CD4-positive, alpha-beta T cell treated with Interleukin-21 for 1 hour (primary cell): Measurements from ENCODE around the gene KRTAP12-3.
A peak's percentile ranks its signal among the peaks of the same experiment; 100 is the strongest.
"Not testable (repeated sequence)": the region's sequence is repeated elsewhere in the genome, so short reads cannot be mapped to it uniquely, and the experiment has no call there.

Experiments
- DNase-seq: peaks from one replicate; pipeline ENCODE4 v3.0.0-alpha.2; 2020

KRTAP12-3 gene, protein sequence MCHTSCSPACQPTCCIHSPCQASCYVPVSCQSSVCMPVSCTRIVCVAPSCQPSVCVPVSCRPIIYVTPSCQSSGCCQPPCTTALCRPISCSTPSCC

DNA sequence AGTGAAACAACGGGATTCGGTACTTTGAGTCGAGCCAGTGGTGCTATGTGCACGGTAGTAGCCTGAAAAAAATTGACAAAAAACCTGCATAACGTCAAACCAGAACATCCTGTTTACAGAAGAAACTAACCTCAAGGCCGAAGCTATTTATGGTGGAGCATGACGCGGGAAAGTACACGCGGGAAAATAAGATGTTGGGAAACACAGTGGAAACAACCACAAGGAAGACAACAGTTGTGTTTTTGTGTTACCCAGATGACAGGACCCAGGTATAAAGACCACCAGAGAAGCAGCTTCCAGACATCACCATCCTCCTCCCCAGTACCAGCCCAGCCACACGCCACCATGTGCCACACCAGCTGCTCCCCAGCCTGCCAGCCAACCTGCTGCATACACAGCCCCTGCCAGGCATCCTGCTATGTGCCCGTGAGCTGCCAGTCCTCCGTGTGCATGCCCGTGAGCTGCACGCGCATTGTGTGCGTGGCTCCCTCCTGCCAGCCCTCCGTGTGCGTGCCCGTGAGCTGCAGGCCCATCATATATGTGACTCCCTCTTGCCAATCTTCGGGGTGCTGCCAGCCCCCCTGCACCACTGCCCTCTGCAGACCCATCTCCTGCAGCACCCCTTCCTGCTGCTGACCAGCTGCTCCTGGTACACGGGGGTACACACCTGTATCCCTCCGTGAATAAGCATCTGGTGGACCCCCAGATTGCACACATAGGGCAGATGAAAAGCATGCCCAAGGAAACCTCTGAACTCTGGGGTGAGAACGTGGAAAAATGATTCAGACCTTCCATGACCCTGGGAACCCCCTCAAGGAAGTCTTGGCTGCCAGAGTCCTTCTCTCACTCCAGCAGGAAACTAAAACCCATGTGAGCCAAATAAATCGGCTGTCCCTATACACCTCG lies at the start of gene KRTAP12-3:
TSS of gene KRTAP12-3 (plus strand) at position 298 of the 906 bp plus-strand sequence. CDS start at position 346, 48 bp downstream.
- peak; percentile 83 for DNase-seq

DNA sequence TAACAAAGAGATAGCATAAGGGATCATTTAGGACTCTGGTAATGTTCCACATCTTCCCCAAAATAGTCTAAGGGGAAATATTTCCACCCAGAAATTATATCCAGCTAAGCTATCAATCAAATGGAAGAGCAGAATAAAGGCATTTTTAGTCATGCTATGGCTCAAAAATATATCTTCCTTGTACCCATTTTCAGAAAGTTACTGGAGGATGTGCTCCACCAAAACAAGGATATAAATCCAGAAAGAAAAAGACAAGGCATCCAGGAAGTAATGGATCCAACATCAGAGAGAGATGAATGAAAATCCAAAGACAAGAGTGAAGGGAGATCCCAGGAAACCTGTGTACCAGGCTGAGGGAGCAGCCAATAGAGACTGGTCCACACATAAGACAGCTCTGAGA lies 48.5 kb upstream of the KRTAP12-3 start:
- DNase-seq: no peak

DNA sequence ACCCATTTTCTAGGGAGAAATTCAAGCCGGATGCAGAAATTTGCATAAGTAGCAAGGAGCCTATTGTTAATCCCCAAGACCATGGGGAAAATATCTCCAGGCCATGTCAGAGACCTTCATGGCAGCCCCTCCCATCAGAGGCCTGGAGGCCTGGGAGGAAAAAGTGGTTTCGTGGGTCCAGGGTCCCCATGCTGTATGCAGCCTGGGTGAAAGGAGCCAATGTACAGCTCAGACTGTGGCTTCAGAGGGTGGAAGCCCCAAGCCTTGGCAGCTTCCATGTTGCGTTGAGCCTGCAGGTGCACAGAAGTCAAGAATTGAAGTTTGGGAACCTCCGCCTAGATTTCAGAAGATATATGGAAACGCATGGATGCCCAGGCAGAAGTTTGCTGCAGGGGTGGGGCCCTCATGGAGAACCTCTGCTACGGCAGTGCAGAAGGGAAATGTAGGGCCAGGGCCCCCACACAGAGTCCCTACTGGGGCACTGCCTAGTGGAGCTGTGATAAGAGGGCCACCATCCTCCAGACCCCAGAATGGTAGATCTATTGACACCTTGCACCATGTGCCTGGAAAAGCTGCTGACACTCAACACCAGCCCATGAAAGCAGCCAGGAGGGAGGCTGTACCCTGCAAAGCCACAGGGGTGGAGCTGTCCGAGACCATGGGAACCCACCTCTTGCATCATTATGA lies 47.4 kb upstream of the KRTAP12-3 start:
- DNase-seq: not testable (repeated sequence)

DNA sequence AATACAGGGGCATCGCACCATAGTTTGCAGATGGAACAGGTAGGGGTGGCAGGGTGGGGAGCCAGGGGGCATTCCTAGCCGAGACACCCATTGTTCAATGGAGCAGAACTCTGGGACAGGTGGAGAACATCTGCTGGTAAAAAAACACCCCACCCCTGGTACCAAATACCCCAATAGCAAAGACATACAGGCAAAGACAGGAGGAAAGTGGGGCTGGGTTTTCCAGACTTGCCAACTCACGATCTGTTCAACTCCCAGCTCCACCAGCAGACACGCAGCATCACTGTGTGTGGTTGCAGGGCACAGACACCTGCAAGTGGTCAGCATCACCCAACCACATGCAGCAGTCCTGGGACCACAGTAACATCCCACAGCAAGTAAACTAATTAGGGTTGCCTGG lies 46.2 kb upstream of the KRTAP12-3 start:
- no peak for DNase-seq

DNA sequence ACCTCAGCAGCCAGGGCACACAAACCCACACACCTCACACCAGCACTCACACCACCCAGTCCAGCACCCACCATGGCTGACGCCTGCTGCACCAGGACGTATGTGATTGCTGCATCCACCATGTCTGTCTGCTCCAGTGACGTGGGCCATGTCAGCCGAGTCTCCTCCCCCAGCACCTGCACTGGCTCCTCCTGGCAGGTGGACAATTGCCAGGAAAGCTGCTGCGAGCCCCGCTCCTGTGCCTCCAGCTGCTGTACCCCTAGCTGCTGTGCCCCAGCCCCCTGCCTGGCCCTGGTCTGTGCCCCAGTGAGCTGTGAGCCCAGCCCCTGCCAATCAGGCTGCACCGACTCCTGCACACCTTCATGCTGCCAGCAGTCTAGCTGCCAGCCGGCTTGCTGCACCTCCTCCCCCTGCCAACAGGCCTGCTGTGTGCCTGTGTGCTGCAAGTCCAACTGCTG lies 45.7 kb upstream of the KRTAP12-3 start, which contains the start of gene KRTAP10-8:
TSS of gene KRTAP10-8 (plus strand) at position 51 of the 458 bp plus-strand sequence. CDS start at position 73, 22 bp downstream.
- DNase-seq: no peak

DNA sequence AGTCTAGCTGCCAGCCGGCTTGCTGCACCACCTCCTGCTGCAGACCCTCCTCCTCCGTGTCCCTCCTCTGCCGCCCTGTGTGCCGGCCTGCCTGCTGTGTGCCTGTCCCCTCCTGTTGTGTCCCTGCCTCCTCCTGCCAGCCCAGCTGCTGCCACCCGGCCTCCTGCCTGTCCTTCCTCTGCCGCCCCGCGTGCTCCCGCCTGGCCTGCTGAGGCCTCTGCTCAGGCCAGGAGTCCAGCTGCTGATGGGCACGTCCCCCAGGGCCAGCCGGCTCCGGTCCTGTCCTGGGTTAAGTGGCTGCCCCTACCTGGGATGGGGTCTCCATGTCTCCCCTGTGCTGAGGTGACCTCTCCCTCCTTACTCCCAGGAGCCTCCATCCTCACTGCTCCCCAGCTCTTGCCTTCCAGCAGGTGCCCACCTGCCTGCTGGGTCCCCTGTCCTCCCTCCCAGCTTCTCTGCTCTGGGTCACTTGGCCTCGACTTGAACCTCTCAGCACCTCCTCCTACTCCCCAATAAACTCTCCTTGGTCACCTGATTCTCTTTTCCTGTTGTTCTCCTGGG lies 45.0 kb upstream of the KRTAP12-3 start:
- DNase-seq: no peak

DNA sequence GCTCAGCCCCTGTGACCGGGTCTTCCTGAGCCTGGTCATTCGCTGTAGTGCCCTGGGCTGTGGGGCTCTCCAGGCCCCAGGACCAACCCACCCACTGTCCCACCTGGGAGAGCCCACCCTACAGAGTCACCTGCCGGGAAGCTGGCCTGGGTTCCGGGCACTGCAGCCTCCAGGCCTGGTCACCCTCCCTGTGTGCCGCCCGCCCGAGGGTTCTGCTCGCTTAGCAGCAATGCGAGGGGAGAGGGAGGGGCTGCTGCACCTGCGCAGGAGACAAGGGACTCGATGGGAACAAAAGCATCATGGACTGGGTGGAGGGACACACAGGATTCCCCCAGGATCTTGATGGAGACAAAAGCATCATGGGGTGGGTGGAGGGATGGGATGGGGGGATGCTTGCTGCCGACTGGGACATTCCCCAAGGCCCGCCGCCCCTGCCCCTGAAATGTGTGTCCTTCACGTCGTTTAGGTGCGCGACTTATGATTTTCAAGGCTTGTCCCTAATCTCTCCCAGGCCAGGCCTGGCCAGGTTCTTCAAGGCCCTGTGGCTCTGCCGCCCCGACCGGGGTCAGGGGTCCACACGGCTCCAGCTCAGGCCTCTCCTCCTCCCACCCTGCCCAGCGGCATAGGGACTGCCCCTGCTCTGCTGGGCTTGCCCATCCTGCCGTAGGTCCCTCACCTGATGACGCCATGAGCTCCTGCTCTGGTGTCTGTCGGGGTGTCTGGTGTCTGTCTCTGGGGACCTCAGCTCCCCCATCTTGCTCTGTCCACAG lies 44.2 kb upstream of the KRTAP12-3 start:
- DNase-seq: no peak

DNA sequence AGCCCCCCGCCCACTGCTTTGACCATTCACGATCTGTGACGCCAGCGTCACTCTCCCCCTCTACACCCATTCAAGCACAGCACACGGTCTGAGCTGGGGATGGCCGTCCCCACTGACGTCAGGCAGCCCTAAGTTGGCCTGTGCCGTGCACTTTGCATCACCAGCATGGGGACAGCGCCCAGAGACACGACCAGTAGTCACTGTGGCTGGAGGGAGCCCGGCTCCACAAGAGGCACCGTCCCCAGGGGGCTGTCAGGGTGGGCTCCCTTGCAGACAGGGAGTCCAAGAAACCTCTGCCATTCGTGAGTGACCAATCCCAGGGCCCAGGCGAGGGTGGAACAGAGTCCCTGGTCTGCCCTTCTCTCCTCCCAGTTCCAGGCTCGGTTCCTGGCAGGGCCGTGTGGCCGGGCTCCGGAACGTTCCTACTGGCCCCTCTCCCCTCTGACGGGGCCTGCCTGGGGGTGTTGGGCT lies 43.5 kb upstream of the KRTAP12-3 start:
- DNase-seq: no peak

DNA sequence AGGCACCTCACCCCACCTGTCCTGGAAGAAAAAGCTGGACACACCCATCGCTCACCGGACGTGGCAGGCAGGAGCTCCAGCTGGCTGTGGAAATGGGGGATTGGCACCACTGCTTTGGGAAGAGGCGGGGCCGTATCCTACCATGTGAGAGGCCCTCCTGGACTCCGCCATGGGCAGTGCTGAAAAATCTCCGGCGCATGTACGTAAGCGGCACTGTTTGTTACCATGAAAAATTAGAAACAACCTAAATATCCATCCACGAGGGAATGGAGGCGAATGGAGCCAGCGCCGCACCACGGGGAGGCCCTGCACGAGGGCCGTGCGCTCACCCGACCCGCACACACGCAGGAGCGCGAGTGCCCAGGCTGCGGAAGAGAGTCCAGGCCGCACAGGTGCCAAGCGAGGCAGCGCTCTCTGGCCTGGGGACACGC lies 42.8 kb upstream of the KRTAP12-3 start:
- DNase-seq: no peak

DNA sequence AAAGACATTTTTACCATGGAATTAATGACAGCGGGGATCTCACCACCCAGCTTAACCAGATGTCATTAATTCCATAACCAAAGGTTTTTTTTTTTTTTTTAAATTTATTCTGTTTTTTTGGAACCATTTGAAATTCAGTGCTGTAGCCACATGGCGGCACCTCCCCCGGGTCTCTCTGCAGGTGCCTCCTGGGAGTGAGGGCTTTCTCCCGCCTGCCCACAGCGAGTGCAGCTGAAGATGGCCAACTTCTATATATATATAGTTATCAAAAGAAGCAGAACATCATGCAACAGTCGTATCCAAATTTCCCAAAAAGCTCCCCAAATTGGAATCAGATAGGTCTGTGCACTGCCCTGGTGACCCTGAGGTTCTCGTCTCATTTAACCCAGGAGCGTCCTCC lies 42.3 kb upstream of the KRTAP12-3 start:
- no peak for DNase-seq

DNA sequence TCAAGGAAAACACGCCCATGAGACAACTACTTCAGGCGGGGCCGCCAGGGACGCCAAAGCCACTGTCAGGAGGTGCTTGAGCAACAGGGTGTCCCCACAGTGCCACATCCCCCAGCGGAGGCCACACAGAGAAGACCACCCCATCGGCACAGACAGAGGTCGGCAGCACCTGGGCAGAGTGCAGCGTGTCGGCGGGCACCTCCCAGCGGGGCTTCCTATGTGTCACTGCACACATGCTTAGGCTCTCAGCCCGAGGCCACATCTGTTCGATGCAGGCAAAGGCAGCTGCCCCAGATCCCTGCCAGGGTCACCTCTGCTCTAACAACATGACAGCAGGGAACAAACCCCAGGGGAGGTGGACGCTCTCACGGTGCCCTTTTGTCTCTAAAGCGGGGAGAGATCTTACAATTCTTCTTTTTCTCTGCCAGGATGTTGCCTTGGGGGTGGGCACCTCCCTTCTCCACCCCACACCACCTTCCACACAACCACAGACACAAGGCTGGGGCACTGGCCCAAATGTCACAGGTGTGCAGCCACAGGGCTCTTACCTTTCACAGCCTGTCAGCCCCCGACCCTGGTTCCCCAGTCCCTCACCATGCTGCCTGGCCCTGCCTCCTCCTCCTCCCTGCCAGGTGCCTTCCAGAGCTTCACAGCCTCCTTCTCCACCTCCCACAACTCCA lies 41.7 kb upstream of the KRTAP12-3 start:
- no peak for DNase-seq

DNA sequence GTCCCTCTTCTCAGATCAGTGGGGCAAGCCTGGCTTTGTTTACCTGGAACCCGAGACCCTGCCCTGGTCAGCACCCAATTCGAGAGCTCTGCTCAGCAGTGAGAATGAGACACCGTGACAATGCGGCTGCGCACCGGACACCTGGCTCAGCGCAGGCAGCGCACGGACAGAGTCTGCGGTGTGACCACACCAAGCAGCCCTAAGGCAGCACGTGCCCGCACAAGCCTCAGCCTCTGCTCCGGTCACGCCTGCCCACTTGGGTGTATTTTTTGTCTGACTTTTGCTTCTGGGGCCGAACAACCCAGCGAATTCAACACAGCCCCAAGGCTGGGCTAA lies 41.2 kb upstream of the KRTAP12-3 start:
- no peak for DNase-seq

DNA sequence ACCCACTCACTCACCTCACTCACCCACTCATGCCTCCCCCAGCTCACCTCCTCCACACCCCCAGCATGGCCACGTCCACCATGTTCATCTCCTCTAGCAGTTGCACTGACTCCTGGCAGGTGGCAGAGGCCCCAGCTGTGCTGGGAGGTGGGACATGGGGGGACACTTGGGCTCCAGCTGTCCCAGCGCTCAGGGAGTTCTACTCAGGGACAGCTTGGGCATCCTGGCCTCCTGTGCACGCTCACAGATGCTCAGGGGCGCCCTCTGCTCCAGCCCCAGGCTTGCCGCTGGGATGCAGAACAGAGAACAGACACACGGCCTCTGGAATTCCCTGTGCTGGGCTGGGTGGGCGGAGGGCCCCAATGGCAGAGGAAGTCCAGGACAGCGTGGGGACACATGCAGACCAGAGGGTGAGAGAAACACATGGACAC lies 40.6 kb upstream of the KRTAP12-3 start:
- DNase-seq: no peak

DNA sequence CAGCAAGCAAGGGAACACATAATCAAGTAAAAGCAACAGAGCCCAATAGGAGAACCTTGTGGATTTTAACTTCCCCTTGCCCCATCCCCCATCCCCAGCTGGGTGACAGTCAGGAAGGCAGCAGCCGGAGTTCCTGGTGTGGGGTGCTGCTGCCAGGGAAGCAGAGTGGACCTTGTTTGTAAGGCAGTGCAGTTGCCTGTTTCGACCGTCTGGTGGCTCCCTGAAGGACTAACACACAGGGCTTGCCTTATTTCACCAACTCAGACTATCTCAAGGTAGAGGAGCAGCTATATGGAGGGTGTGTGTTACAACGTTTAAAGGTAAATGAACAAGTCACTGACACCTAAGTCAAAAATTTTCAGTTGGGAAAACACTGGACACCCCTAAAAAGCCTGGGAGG lies 39.2 kb upstream of the KRTAP12-3 start:
- DNase-seq: peak; percentile 4

DNA sequence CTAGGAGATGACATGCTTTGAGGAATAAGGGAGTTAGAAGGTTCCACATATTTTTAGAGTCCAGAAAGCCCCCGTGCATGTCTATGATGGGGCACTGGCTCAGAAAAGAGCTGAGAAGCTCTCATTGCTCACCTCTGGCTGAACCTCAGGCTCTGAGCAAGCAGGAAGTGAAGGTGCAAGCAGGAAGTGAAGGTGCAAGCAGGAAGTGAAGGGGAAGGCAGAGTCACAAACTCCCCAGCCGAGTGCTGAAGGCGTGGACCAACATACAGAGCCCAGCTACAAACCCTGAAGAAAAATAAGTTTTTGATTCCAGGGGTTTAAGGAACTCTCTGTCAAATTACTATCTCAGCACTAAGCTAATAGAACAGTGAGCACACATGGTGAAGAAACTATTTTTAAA lies 38.8 kb upstream of the KRTAP12-3 start:
- DNase-seq: peak; percentile 76

DNA sequence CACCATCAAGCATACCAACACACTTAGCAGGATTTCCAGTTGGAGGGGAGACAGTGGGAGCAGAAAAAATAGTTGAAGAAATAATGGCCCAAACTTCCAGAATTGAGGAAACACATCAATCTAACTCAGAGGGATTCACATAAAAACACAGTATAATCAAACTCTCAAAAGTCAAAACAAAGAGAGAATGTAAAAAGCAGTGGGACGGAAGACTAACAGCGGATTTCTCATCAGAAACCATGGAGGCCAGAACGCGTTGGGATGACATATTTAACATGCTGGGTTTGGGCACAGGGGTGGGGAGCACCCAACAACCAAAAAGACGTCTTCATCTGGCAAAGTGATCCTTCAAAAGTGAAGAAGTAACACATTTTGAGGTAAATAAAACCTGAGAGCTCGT lies 37.8 kb upstream of the KRTAP12-3 start:
- DNase-seq: no peak

DNA sequence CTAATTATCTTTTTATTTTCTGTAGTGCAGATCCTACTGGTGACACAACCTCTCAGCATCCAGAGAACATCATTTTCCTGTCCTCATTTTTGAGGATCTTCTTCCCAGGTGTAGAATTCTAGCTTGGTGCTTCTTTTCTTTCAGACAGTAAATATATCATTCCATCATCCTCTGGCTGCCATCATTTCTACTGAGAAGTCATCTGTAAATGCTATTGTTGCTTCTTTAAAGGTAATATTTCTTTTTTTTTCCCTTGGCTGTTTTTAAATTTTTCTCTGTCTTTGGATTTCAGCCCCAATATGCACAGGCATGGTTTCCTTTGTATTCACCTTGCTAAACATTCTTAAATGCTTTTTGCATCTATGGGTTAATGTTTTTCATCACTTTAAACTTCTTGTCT lies 34.2 kb upstream of the KRTAP12-3 start:
- DNase-seq: no peak

DNA sequence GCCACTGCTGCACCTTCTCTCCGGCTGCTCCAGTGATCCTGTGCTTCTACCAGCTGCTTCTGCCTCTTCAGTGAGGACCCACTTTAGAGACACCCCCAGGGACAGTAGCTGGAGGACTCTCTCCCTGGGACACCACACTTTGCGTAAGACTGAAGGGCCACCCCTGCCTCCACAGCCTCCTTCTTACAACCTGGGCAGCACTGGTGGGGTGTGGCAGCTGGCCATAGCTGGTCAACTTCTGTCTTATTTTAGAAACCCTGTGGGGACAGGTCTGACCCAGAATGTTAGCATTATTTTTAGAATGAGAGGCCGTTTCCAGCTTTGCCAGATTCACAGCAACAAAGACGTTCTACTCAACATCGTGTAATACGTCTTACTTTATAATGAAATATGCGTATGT lies 32.0 kb upstream of the KRTAP12-3 start:
- DNase-seq: no peak

DNA sequence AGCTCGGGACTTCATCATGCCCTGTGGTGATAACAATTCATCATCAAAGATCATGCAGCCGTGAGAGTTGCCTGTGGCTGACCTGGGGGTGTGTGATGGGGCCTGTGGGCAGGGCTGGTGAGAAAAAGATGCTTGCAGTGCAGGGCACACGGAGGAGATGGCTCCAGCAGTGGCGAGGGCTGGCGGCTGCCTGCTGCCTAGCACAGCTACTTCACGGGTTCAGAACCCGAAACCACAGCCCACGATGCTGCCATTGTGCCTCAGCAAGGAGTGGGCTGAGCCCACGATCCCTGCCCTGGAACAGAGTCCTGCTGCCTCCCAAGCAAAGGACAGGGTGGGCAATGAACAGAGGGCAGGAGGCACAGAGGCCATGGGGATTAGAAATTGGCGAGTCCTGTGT lies 31.5 kb upstream of the KRTAP12-3 start:
- DNase-seq: peak; percentile 42

DNA sequence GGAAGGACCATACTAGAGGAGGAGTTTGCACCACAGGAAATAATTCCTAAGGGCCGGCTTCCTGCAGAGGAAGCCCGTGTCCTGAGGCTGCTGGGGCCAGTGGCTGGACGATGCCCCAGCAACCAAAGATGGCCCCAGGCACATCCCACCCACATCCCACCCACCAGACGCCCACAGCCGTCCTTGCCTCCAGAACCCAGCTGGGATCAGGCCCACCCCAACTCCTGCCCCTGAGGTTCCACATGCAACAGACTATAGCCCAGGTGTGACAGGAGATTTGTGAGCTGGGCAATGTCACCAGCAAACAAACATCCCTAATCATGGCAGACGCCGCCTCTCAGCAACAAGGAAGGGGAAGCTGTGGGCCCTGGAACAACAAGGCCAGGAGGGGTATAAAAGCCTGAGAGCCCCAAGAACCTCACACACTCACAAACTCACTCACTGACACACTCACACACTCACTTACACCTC lies 31.0 kb upstream of the KRTAP12-3 start, which contains the start of gene KRTAP10-9:
TSS of gene KRTAP10-9 (plus strand) at position 421 of the 471 bp plus-strand sequence. CDS start 79 bp downstream, outside the sequence.
- no peak for DNase-seq

DNA sequence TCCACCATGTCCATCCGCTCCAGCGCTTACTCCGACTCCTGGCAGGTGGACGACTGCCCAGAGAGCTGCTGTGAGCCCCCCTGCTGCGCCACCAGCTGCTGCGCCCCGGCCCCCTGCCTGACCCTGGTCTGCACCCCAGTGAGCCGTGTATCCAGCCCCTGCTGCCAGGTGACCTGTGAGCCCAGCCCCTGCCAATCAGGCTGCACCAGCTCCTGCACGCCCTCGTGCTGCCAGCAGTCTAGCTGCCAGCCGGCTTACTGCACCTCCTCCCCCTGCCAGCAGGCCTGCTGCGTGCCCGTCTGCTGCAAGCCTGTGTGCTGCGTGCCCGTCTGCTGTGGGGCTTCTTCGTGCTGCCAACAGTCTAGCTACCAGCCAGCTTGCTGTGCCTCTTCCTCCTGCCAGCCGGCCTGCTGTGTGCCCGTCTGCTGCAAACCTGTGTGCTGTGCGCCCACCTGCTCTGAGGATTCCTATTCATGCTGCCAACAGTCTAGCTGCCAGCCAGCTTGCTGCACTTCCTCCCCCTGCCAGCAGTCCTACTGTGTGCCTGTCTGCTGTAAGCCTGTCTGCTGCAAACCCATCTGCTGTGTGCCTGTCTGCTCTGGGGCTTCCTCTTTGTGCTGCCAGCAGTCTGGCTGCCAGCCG lies 30.4 kb upstream of the KRTAP12-3 start:
- not testable (repeated sequence) for DNase-seq
